ENCODE data around the gene PKP4. TPM values are rescaled to one million over a fixed set of nuclear protein-coding genes. Genes with fewer than 3 reads are reported as not detected.

PKP4 gene
- total and polyA plus RNA-seq, 11 donors, result 17.6 to 66.7 (median 49.0) TPM

- TF ChIP-seq CTCF (IDR thresholded peaks at IDR 0.05) (no peak), POLR2A (IDR thresholded peaks at IDR 0.05) (no peak)
- Histone ChIP-seq H3K4me3 (no peak overlapping the region), H3K4me1 (peaks cover 0 to 22% (median 6%) of the 10 kb centered on the region in 12 donors), H3K27ac (no peak overlapping the region), H3K9me3 (no peaks in the 10 kb centered on the region), H3K36me3 (peaks cover 0 to 28% (median 5%) of the 10 kb centered on the region in 9 donors), H3K27me3 (no peaks in the 10 kb centered on the region)
- intact Hi-C loops (cut with DNase I), result loop anchor here in 1 of 10 donors (10.0 kb wide), 1 partner anchor 188 kb away; no protein-coding TSS in a partner anchor
- ATAC-seq, result no peak
- WGBS, 4 donors, result 80 to 94% (median 87%) methylated on average over 2 of the region's 2 CpGs
- DNase-seq, result no peak
These were observed 89.8 kb downstream of the PKP4 start for GRCh38 chr2:158546412-158547144.

GRCh38 chr2:158553257-158553656 lies 96.5 kb downstream of the PKP4 start:
- TF ChIP-seq POLR2A (IDR thresholded peaks at IDR 0.05) (no peak), CTCF (IDR thresholded peaks at IDR 0.05) (no peak)
- 79 to 95% (median 92%) methylated on average over 3 of the region's 3 CpGs for WGBS, 4 donors
- H3K4me3 ChIP-seq, result no peak overlapping the region
- DNase-seq, result no peak
- H3K27me3 ChIP-seq, result no peaks in the 10 kb centered on the region
- H3K4me1 ChIP-seq, result peaks cover 0 to 4% (median 0%) of the 10 kb centered on the region in 12 donors
- intact Hi-C loops (cut with DNase I), result no loop called here
- H3K27ac ChIP-seq, result no peak overlapping the region
- ATAC-seq, result no peak
- peaks cover 0 to 12% (median 5%) of the 10 kb centered on the region in 9 donors for H3K36me3 ChIP-seq
- H3K9me3 ChIP-seq, result no peaks in the 10 kb centered on the region

DNA sequence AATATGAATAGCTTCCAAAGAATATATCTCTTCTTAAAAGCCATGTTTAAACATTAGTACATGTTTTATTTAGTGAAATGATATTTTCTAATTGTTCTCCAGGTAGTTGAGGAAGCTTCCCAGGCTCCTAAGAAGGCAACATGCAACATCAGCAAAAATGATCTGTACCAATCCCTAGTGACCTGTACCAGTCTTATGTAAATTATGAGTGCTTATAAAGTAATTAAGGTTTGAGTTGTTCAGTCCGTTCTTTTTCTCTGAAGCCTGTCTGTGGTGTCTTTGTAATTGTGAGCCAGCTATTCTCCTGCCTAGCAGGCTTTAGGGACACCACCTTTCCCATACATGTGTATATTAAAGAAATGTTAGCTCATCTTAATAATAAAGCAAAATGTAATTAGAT lies 98.2 kb downstream of the PKP4 start:
- intact Hi-C loops (cut with DNase I), result no loop called here
- no peak overlapping the region for H3K4me3 ChIP-seq
- no peak overlapping the region for H3K27ac ChIP-seq
- no peak for TF ChIP-seq CTCF (IDR thresholded peaks at IDR 0.05)
- no peak for TF ChIP-seq POLR2A (IDR thresholded peaks at IDR 0.05)
- no peaks in the 10 kb centered on the region for H3K9me3 ChIP-seq
- peaks cover 0 to 4% (median 0%) of the 10 kb centered on the region in 9 donors for H3K36me3 ChIP-seq
- DNase-seq (no peak), ATAC-seq (no peak)
- no peaks in the 10 kb centered on the region for H3K27me3 ChIP-seq
- WGBS, 4 donors, result 91 to 98% (median 95%) methylated on average over 1 of the region's 1 CpG
- peaks cover 0 to 4% (median 0%) of the 10 kb centered on the region in 12 donors for H3K4me1 ChIP-seq

- intact Hi-C loops (cut with DNase I), result no loop called here
- 79 to 89% (median 82%) methylated on average over 3 of the region's 3 CpGs for WGBS, 4 donors
These were observed 99.4 kb downstream of the PKP4 start for GRCh38 chr2:158556124-158556523.

More at GRCh38 chr2:158556124-158556523, 99.4 kb downstream of the PKP4 start:
- Histone ChIP-seq H3K27me3 (no peaks in the 10 kb centered on the region), H3K36me3 (no peaks in the 10 kb centered on the region), H3K4me1 (peaks cover 0 to 4% (median 0%) of the 10 kb centered on the region in 12 donors), H3K9me3 (no peaks in the 10 kb centered on the region), H3K27ac (no peak overlapping the region), H3K4me3 (no peak overlapping the region)
- no peak for TF ChIP-seq CTCF (IDR thresholded peaks at IDR 0.05)
- TF ChIP-seq POLR2A (IDR thresholded peaks at IDR 0.05), result no peak
- no peak for DNase-seq
- no peak for ATAC-seq
